GM18867 (cell line): ENCODE measurements around the gene SLC12A2.

Experiments
- ATAC-seq: cut with Tn5 transposase; IDR thresholded peaks from one replicate; pipeline ENCODE4 v1.9.1; 2021; ENCODE audit warnings: mild to moderate bottlenecking, moderate library complexity; ENCODE audit not compliant: unreplicated experiment

SLC12A2 gene

GRCh38 chr5:128220841-128221240 lies 137.3 kb downstream of the SLC12A2 start:
- ATAC-seq: peak; percentile 49

GRCh38 chr5:128224336-128224735 lies 140.8 kb downstream of the SLC12A2 start:
- ATAC-seq: no peak

- ATAC-seq: no peak
These were observed 141.9 kb downstream of the SLC12A2 start for GRCh38 chr5:128225245-128226030.

- ATAC-seq: no peak
These were observed 144.4 kb downstream of the SLC12A2 start for GRCh38 chr5:128228008-128228407.

DNA sequence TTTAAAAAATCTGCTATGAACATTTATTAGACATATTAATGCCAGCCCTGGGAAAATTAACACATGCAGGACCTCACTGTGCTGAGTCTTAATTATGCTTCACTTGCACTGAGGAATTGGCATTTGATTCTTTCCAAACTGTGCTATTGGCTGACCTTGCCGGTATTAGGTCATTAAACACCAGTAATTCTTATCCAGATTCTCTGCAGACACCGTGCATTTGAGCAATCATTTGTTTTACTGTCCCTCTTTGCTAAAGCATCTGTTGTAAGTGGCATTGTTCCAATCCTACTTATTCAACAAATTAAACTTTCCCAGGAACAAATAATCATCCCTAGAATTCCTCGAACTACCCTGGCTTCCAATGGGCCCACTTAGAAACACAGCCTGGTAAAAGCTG lies 145.0 kb downstream of the SLC12A2 start:
- ATAC-seq: no peak

DNA sequence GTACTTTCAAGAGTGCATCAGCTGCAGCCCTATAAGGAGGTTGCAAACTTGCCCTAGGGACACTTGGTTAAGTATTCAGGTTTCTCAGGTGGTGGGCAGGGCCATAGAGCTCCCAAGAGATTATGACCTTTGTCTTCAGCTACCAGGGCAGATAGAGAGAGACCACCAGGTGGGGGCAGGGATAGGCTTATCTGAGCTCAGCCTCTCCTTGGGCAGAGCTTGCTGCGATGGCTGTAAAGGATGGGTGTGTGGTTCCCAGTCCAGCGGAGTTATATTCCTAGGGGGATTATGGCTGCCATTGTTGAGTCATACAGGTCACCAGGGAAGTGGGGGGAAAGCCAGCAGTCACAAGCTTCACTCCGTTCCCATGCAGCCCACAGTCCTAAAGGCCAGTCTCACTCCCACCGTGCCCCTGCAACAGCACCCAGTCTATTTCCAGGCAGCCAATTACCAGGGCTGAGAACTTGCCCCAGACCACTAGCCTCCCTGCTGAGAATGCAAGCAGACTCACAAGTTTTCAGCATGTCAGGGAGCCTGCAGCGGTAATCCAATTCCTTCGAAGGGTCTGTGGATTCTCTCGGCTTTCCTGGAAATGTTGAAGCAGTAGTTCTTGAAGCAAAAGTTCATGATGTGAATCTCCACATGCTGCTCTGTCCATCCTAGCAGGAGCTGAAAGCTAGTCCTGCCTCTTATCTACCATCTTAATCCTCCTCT lies 151.5 kb downstream of the SLC12A2 start:
- no peak for ATAC-seq

DNA sequence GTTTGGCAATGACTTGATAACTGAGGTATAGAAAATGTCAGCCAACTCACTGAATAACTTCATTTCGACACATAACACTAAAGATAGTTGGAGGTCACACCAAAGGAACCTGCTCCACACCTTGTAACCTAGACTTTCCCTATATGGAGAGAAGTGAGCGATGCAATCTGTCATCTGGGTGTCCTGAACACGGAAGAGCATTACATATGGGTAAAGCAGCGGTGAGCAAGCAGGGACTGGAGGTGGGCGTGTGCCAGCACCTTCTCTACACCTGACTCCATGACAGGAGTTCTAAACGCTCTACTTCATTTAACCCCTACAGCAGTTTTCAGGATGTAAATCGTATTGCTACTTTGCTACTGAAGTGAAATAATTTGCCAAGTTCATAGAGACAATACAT lies 152.8 kb downstream of the SLC12A2 start:
- ATAC-seq: no peak

DNA sequence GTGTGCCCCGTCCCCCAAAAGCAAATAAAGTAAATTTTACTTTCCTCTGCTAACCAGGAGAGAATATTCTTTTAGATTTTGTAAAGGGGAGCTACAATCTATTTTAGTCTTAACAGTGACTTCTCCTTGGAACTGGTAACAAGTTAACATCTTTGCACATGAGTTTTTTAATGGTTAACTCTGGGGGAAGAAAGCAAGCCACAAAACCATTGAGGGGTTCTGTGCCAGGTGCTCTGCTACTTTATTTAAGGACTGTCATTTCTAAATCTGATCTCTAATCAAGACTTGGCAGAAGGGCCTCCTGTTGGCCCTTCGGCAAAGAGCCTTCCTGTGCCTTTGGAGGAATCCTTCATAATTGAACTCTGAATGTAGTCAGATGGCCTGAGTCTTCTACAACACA lies 153.4 kb downstream of the SLC12A2 start:
- ATAC-seq: no peak

GRCh38 chr5:128237546-128237945 lies 154.0 kb downstream of the SLC12A2 start:
- no peak for ATAC-seq
